ENCODE results near the gene SMARCA5.

DNA sequence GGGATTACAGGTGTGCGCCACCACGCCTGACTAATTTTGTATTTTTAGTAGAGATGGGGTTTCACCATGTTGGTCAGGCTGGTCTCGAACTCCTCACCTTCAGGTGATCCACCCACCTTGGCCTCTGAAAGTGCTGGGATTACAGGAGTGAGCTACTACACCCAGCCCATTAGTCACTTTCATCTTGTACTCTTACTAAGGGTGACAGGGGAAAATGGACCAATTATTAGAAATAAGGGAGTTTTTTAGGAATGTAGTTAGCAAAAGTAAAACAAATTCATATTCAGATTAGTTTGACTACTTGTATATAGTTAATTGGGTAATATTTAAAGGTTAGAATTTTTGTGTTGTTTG is 26.1 kb downstream of the SMARCA5 start:
- TF ChIP-seq CTCF (IDR thresholded peaks at IDR 0.05), result no peak
- no peak for TF ChIP-seq POLR2A (IDR thresholded peaks at IDR 0.05)
